Measurements from ENCODE around the gene SERPINA12. TPM values are rescaled to one million over a fixed set of nuclear protein-coding genes. Genes with fewer than 3 reads are reported as not detected.

SERPINA12 gene
- total RNA-seq, 4 donors from 2014 or later, result not detected

DNA sequence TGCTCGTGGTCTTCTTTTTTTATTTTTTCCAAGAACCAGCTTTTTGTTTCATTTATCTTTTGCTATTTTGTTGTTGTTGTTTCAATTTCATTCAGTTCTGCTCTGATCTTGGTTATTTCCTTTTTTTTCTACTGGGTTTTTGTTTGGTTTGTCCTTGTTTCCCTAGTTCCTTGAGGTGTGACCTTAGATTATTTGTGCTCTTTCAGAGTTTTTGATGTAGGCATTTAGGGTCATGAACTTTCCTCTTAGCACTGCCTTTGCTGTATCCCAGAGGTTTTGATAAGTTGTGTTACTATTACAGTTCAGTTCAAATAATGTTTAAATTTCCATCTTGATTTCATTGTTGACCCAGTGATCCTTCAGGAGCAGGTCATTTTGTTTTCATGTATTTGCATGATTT is 53.3 kb downstream of the SERPINA12 start:
- no peaks in the 10 kb centered on the region for H3K4me1 ChIP-seq
- H3K27me3 ChIP-seq, result no peaks in the 10 kb centered on the region
- H3K36me3 ChIP-seq, result no peaks in the 10 kb centered on the region
- no peak for TF ChIP-seq POLR2A (IDR thresholded peaks at IDR 0.05)
- TF ChIP-seq, protein P1, sequence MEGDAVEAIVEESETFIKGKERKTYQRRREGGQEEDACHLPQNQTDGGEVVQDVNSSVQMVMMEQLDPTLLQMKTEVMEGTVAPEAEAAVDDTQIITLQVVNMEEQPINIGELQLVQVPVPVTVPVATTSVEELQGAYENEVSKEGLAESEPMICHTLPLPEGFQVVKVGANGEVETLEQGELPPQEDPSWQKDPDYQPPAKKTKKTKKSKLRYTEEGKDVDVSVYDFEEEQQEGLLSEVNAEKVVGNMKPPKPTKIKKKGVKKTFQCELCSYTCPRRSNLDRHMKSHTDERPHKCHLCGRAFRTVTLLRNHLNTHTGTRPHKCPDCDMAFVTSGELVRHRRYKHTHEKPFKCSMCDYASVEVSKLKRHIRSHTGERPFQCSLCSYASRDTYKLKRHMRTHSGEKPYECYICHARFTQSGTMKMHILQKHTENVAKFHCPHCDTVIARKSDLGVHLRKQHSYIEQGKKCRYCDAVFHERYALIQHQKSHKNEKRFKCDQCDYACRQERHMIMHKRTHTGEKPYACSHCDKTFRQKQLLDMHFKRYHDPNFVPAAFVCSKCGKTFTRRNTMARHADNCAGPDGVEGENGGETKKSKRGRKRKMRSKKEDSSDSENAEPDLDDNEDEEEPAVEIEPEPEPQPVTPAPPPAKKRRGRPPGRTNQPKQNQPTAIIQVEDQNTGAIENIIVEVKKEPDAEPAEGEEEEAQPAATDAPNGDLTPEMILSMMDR (IDR thresholded peaks at IDR 0.05), result no peak
- no peak for DNase-seq
- no peak overlapping the region for H3K4me3 ChIP-seq
- no peaks in the 10 kb centered on the region for H3K9me3 ChIP-seq
- H3K27ac ChIP-seq, result no peak overlapping the region

GRCh38 chr14:94451826-94452225 is 57.4 kb downstream of the SERPINA12 start:
- no peaks in the 10 kb centered on the region for H3K27me3 ChIP-seq
- H3K27ac ChIP-seq, result no peak overlapping the region
- no peak for TF ChIP-seq POLR2A (IDR thresholded peaks at IDR 0.05)
- TF ChIP-seq, protein P1 (IDR thresholded peaks at IDR 0.05), result no peak
- H3K36me3 ChIP-seq, result no peaks in the 10 kb centered on the region
- H3K9me3 ChIP-seq, result no peaks in the 10 kb centered on the region
- H3K4me1 ChIP-seq, result no peaks in the 10 kb centered on the region
- no peak for DNase-seq
- H3K4me3 ChIP-seq, result no peak overlapping the region

DNA sequence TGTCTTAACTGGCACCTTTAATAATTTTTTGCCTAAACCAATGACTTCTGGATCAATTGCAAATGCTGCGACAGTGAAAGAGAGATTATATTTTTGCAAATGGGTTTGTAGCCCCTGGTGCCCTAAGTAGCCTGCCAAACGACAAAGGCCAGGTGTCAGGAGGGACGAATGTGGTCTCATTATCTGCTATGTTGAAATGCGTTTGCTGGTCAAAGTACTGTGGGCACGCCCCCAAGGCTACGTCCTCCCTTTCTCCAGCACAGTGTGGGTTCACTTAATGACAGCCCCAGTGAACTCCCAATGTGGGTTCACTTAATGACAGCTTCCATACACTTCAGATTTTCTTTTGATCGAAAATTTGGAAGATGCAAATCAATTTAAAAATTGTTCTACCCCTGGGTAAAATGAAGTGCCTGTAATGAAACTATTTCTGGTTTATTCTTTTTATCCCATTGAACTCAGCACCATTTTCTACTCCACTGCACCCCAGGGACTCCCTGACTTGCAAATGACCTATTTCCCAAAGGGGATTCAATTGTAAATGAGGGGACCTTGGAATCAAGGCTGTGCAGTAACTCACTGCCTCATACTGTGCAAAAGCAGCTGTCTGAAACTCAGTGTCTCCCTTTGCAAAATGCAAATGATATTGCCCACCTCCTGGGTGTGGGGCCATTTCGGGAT is 58.0 kb downstream of the SERPINA12 start:
- Histone ChIP-seq H3K4me1 (no peaks in the 10 kb centered on the region), H3K27ac (no peak overlapping the region), H3K4me3 (no peak overlapping the region), H3K9me3 (no peaks in the 10 kb centered on the region), H3K27me3 (no peaks in the 10 kb centered on the region), H3K36me3 (no peaks in the 10 kb centered on the region)
- DNase-seq, result no peak
- TF ChIP-seq, protein P1 (IDR thresholded peaks at IDR 0.05), result no peak
- no peak for TF ChIP-seq POLR2A (IDR thresholded peaks at IDR 0.05)

- no peak for DNase-seq
- Histone ChIP-seq H3K27me3 (no peaks in the 10 kb centered on the region), H3K9me3 (no peaks in the 10 kb centered on the region), H3K36me3 (no peaks in the 10 kb centered on the region), H3K4me3 (no peak overlapping the region), H3K4me1 (no peaks in the 10 kb centered on the region), H3K27ac (no peak overlapping the region)
- no peak for TF ChIP-seq POLR2A (IDR thresholded peaks at IDR 0.05)
- TF ChIP-seq, protein P1 (IDR thresholded peaks at IDR 0.05), result no peak
Measured at GRCh38 chr14:94450722-94451090, 58.6 kb downstream of the SERPINA12 start.

- H3K36me3 ChIP-seq, result no peaks in the 10 kb centered on the region
- no peaks in the 10 kb centered on the region for H3K27me3 ChIP-seq
- DNase-seq, result no peak
Measured at GRCh38 chr14:94449930-94450329, 59.3 kb downstream of the SERPINA12 start.

More at GRCh38 chr14:94449930-94450329, 59.3 kb downstream of the SERPINA12 start:
- no peak overlapping the region for H3K27ac ChIP-seq
- H3K4me1 ChIP-seq, result no peaks in the 10 kb centered on the region
- H3K4me3 ChIP-seq, result no peak overlapping the region
- TF ChIP-seq, protein P1 (IDR thresholded peaks at IDR 0.05), result no peak
- no peak for TF ChIP-seq POLR2A (IDR thresholded peaks at IDR 0.05)
- H3K9me3 ChIP-seq, result no peaks in the 10 kb centered on the region
